ENCODE measurements around the gene PAH.
A peak's percentile ranks its signal among the peaks of the same experiment; 100 is the strongest.

The PAH gene

DNA sequence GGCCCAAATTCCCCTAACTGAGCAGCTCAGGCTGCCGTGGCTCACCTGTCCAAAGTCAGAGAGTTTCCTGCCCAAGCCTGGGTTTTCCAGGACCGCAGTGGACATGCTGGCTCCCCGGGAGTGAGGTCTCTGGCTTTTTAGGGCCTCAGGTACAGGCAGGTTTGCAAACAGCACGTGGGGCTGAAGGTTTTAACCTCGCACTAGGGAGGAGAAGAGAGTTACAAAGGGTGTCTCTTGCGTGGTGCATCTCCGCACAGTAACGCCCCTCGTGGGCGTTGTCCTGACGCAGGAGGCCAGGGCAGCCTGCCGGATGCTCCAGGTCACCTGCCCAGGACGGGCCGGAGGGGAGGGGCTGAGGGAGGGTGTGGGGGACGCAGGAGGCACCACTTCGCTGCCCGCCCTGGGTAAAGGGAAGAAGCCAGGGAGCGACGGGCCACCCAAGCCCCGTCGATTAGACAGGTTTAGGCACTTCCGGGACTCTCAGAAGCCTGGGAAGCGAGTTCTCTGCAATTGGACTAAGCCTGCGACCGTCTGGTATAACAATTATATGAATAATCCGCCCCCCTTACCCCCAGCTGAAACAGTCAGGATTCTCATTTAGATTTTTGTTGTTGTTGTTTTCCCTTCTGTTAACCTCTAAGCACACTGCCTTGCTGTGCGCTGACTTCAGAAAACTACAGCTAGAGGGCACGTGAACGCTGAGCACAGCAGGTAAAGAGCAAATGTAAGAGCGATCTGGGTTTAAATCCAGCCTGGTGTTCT, at the start of gene PAH:
PAH (minus strand) TSS at position 219 of the 762 bp plus-strand sequence; CDS start at position 105, 114 bp downstream.
- Histone ChIP-seq H3K27ac (ENCODE audit: poor library complexity, severe bottlenecking) (no peak within 1 kb of the TSS), H3K4me1 (ENCODE audit: insufficient read depth, poor library complexity, severe bottlenecking) (no peaks in the 10 kb centered on the region), H3K36me3 (ENCODE audit: low read depth) (no peaks in the 10 kb centered on the region), H3K4me3 (ENCODE audit: severe bottlenecking) (no peak within 1 kb of the TSS), H3K9me3 (ENCODE audit: severe bottlenecking) (no peaks in the 10 kb centered on the region), H3K27me3 (ENCODE audit: insufficient read depth, poor library complexity, severe bottlenecking) (no peaks in the 10 kb centered on the region)
- no peak for DNase-seq (ENCODE audit: low spot score)
- ATAC-seq (ENCODE audit: low read depth), result peak; percentile 67
- TF ChIP-seq CTCF (IDR thresholded peaks at IDR 0.05; ENCODE audit: poor library complexity, severe bottlenecking), result no peak

DNA sequence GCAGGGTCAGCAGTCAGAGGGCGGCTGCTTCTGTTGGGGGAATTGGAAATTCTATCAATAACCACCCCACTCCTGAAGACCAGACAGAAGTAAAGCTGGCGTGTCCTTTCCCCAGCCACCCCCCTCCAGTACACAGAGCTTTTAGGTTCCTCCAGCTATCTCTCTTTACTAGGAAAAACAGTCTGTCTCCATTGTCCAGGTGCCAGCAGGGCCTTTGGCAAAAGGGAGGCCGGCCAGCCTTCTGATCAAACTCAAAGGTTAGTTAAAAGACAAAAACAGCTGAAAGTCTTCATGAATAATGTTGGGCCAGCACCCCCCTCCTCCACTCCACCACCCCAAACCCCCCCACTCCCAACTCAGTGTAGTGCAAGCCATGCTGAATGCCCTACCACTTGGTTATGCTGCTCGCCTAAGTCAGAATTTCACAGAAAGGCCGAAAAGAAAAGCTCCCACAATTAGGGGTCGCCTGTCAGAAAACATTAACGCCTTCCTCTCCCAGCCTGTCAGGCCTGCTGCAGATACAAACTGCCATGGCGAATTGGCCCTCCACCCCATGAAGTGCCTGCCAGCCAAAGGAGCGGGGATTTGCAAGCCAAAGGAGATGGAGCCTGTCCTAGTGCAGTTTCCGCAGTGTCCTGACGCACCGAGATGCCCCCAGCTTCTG, 49.3 kb upstream of the PAH start:
- Histone ChIP-seq H3K4me1 (ENCODE audit: insufficient read depth, poor library complexity, severe bottlenecking) (no peaks in the 10 kb centered on the region), H3K9me3 (ENCODE audit: severe bottlenecking) (no peaks in the 10 kb centered on the region), H3K27me3 (ENCODE audit: insufficient read depth, poor library complexity, severe bottlenecking) (peaks cover 71% of the 10 kb centered on the region), H3K27ac (ENCODE audit: poor library complexity, severe bottlenecking) (no peak overlapping the region), H3K36me3 (ENCODE audit: low read depth) (no peaks in the 10 kb centered on the region), H3K4me3 (ENCODE audit: severe bottlenecking) (no peak overlapping the region)
- TF ChIP-seq CTCF (IDR thresholded peaks at IDR 0.05; ENCODE audit: poor library complexity, severe bottlenecking), result no peak
- DNase-seq (ENCODE audit: low spot score) (no peak), ATAC-seq (ENCODE audit: low read depth) (no peak)

GRCh38 chr12:102965281-102966155, 48.5 kb upstream of the PAH start:
- Histone ChIP-seq H3K27me3 (ENCODE audit: insufficient read depth, poor library complexity, severe bottlenecking) (peaks cover 79% of the 10 kb centered on the region), H3K9me3 (ENCODE audit: severe bottlenecking) (no peaks in the 10 kb centered on the region), H3K4me3 (ENCODE audit: severe bottlenecking) (no peak overlapping the region), H3K27ac (ENCODE audit: poor library complexity, severe bottlenecking) (no peak overlapping the region), H3K36me3 (ENCODE audit: low read depth) (no peaks in the 10 kb centered on the region), H3K4me1 (ENCODE audit: insufficient read depth, poor library complexity, severe bottlenecking) (no peaks in the 10 kb centered on the region)
- no peak for TF ChIP-seq CTCF (IDR thresholded peaks at IDR 0.05; ENCODE audit: poor library complexity, severe bottlenecking)
- DNase-seq (ENCODE audit: low spot score) (no peak), ATAC-seq (ENCODE audit: low read depth) (no peak)

DNA sequence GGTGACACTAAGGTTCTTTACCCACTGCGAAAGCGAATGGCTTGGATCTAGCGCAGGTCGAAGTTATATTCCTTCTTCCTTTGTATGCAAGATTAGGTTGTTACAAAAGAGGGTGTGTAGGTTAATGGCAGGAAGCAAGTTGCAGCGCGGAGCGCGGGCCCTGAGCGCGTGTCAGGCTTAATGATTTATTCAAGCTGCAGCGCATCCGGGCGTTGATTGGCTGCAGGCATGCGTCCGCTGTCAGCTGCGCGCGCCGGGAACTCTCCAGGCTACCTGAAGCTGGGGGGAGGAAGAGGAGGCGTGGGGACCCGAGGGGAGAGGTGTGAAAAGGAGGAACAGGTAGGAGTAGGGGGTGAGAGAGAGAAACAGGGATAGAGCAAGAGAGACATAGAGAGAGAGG, 47.8 kb upstream of the PAH start:
- Histone ChIP-seq H3K27me3 (ENCODE audit: insufficient read depth, poor library complexity, severe bottlenecking) (peaks cover 86% of the 10 kb centered on the region), H3K4me1 (ENCODE audit: insufficient read depth, poor library complexity, severe bottlenecking) (no peaks in the 10 kb centered on the region), H3K9me3 (ENCODE audit: severe bottlenecking) (no peaks in the 10 kb centered on the region), H3K36me3 (ENCODE audit: low read depth) (no peaks in the 10 kb centered on the region), H3K4me3 (ENCODE audit: severe bottlenecking) (no peak overlapping the region), H3K27ac (ENCODE audit: poor library complexity, severe bottlenecking) (no peak overlapping the region)
- TF ChIP-seq CTCF (IDR thresholded peaks at IDR 0.05; ENCODE audit: poor library complexity, severe bottlenecking), result no peak
- ATAC-seq (ENCODE audit: low read depth), result no peak
- no peak for DNase-seq (ENCODE audit: low spot score)

Measured in RWPE2 (cell line).